Measurements from ENCODE around the gene C5.
A peak's percentile ranks its signal among the peaks of the same experiment; 100 is the strongest.
"Not testable (repeated sequence)": the region's sequence is repeated elsewhere in the genome, so short reads cannot be mapped to it uniquely, and the experiment has no call there.

C5 gene

GRCh38 chr9:121048618-121049017, 1.5 kb downstream of the C5 start:
- DNase-seq (ENCODE audit: low spot score), result no peak

GRCh38 chr9:121048175-121048574, 1.9 kb downstream of the C5 start:
- no peak for DNase-seq (ENCODE audit: low spot score)

DNA sequence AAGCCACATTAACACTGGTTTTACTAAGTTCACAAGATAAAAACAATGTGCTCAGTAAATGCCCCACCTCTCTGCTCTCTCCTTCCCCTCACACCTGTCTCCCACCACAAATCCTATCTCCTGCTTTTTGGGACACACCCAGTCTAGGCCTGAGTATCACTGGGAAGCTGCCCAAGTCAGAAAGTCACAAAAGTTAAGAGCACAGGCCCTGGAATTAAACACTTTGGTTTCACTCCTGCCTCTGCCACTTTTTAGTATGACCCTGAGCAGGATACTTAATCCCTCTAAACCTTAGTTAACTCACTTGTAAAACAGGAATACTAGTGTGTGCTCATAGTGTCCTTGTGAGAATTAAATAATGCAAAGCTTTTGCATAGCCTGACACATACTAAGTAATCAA, 11.3 kb downstream of the C5 start:
- DNase-seq (ENCODE audit: low spot score), result no peak

- no peak for DNase-seq (ENCODE audit: low spot score)
These were observed 11.7 kb downstream of the C5 start for GRCh38 chr9:121038362-121038761.

GRCh38 chr9:121035717-121036116, 14.4 kb downstream of the C5 start:
- DNase-seq (ENCODE audit: low spot score), result not testable (repeated sequence)

GRCh38 chr9:121034529-121034928, 15.5 kb downstream of the C5 start:
- no peak for DNase-seq (ENCODE audit: low spot score)

DNA sequence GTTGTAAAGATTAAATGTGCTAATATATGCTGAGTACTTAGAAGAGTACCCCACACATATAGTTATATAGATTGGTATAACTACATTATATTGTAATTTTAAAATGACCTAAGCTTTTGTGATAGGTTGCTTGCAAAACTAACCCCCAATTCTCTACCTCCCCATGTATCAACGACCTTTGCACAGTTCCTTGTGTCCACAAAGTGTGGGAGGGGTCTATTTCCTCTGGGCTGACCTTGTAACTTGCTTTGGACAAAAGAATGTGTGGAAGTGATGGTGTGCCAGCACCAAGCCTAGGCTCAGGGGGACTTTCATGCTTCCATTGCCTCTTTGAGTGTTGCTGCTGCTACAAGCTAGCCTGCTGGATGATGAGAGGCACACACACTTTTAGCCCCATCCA, 20.6 kb downstream of the C5 start:
- DNase-seq (ENCODE audit: low spot score), result no peak

GRCh38 chr9:121028285-121028684, 21.8 kb downstream of the C5 start:
- DNase-seq (ENCODE audit: low spot score), result not testable (repeated sequence)

- DNase-seq (ENCODE audit: low spot score), result no peak
These were observed 23.3 kb downstream of the C5 start for GRCh38 chr9:121026768-121027167.

- no peak for DNase-seq (ENCODE audit: low spot score)
These were observed 23.8 kb downstream of the C5 start for GRCh38 chr9:121026260-121026691.

DNA sequence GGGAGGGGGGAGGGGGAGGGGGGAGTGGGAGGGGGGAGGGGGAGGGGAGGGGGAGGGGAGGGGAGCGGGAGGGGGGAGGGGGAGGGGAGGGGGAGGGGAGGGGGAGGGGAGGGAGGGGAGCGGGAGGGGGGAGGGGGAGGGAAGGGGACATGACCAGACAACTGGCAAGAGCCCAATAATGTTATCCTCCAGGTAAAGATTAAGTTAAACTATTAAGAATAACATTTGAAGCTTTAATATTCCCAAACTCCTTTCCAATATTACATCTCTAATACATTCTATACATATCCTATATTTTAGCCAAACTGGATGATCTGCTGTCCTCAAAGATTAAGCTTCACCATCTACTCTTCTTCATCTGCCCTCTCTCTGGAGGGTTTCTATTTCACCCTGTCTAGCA, 25.8 kb downstream of the C5 start:
- DNase-seq (ENCODE audit: low spot score), result no peak

GRCh38 chr9:121023064-121023463, 27.0 kb downstream of the C5 start:
- peak; percentile 12 for DNase-seq (ENCODE audit: low spot score)

DNA sequence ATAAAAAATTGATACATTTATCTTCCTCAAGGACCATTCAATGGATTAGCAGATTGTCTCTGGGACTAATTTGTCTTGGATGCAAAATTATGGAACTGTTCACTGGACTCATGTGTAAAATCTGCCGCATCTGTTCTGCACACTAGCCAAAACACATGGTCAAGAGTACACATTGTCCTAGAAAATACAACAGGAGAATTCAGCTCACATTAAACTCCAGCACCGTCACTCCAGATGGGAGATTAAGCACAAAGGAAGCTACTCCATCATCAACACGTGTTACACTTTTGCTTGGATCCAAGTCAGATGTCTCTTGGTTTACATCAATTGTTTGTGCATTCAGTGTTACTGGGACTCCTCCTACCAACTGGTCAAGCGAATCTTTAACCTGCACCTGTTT, 28.8 kb downstream of the C5 start:
- DNase-seq (ENCODE audit: low spot score), result no peak

- DNase-seq (ENCODE audit: low spot score), result no peak
These were observed 30.8 kb downstream of the C5 start for GRCh38 chr9:121019273-121019672.

GRCh38 chr9:121013911-121014310, 36.2 kb downstream of the C5 start:
- no peak for DNase-seq (ENCODE audit: low spot score)

GRCh38 chr9:121009650-121010049, 40.4 kb downstream of the C5 start:
- DNase-seq (ENCODE audit: low spot score), result no peak

DNA sequence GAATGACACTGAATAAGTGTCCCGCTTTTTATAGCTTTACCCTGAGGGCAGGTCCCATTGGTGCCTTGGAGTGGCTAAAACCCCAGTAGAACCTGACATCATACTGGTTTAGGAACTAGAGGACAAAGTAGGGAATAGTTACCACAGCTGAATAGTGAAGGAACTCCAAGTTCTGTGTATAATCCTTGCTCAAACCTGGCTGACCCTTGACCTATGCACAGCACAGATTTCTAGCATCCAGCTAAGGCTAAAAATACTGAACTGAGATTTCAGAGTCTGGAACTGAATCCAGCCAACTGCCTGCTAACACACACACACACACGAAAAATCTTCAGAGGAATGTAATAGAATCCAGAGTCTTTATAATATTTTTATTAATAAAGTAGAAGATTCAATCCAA, 50.8 kb downstream of the C5 start:
- no peak for DNase-seq (ENCODE audit: low spot score)

DNA sequence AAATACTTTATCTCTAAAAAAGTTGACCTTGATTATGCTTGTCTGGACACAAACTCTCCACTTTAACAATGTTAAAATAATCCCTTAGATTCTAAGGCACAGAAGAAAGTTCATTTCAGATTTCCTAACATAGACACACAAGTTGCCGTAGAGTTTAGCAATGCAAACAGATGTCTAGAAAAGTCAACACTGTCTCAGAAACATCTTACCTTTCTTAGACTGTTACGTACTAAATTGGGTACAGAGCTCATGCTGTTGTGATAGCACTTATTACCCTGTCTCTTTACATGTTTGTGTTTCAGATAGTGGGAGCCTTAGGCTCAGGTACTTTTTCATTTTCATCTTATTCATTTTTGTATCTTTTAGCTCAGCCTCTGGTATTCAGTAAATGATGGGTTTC, 52.0 kb downstream of the C5 start:
- no peak for DNase-seq (ENCODE audit: low spot score)

GRCh38 chr9:120997502-120997901, 52.6 kb downstream of the C5 start:
- no peak for DNase-seq (ENCODE audit: low spot score)

GRCh38 chr9:120996409-120996808, 53.7 kb downstream of the C5 start:
- no peak for DNase-seq (ENCODE audit: low spot score)

GRCh38 chr9:120989065-120989464, 61.0 kb downstream of the C5 start:
- DNase-seq (ENCODE audit: low spot score), result no peak

DNA sequence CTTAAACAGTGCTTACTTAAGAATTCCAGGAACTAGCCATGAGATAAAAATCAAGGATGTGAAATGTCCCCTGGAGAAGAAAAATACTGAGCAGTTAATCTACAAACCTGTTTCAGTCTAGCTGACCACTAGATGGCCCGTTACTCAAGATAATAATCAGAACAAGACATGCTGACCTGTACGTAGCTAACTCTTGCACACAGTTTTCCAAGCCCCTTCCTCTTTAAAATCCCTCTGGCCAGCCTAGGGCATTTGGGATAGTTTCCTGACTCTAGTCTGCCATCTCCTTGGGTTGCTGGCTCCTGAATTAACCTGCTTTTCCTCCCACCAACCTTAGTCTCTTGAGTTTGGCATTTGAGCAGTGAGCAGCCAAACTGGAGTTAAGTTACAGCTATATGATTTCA, 64.3 kb downstream of the C5 start:
- DNase-seq (ENCODE audit: low spot score), result peak; percentile 49

GRCh38 chr9:120983259-120983837, 66.7 kb downstream of the C5 start:
- DNase-seq (ENCODE audit: low spot score), result no peak

GRCh38 chr9:120982836-120983235, 67.2 kb downstream of the C5 start:
- no peak for DNase-seq (ENCODE audit: low spot score)

DNA sequence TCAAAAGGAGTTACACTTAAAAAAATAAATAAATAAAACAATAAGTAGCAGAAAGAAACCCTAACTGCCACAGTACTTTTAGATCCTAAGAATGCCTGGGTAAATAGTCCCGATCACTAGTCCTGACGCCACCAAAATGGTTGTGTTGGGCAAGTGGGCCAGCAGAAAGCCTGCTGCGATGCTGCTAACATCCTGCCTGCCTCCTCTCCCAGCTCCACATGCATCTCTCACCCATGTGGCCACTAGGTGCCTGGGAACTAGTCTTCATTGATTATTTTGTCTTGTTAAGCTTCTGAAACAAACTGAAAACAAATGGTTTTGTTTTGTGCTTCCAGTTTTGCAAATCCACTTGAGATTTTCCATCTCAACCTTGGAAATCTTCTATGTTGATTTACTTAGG, 69.1 kb downstream of the C5 start:
- DNase-seq (ENCODE audit: low spot score), result no peak
